ENCODE measurements around the gene DCAF11. TPM values are rescaled to one million over a fixed set of nuclear protein-coding genes. Genes with fewer than 3 reads are reported as not detected.

DCAF11 gene
- 20.4 to 24.2 TPM (median 21.1 TPM) in 5 replicates for total RNA-seq (2022; extraction: Qiagen RNA extraction; ENCODE audit: low read depth)

DNA sequence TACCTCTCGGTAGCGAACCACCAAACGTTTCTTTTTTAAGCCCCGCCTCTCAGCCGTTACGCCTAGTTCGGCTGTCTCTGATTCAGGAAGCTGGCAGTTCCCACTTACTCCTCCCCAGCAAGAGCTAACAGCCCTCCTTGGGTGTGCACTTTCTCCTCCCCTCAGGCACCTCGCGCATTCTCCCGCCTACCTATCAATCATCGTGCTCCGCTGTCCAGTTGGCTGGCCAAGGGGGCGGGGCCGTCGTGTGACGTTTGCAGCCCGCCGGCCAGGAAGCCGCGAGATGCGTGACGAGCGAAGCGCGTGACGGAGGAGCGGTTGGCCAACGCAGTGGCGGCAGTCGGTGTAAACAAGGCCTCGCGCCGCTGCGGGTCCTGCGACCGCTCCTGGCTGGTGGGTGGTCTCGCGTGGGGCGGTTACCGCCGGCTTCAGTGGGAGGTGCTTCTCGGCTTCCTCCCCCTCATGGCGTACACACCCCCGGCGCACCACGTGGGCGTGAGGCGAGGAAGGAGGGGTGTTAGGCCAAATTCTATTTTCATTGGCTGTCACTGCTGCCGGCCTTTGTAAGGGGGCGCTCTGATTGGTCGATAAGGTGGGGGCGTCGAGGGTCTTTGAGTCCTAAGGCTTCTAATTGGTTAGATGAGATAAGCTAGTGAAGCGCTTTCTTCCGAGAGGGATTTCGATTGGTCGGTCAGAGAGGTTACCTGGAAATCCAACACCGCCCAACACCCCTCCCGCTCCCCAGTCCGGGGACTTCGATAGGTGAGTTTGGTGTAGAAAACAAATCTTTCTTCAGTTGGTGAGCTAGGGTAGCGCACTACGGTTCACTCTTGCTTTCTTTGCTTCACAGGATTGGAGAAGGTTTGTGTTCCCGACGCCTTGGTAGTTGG is at the start of gene DCAF11, which contains the start of gene NRL:
DCAF11 (plus strand) TSS at position 246 of the 890 bp plus-strand sequence. CDS start 818 bp downstream, outside the sequence.
NRL (minus strand) TSS at position 418 of the 890 bp plus-strand sequence. CDS start 32,101 bp downstream, outside the sequence.

DNA sequence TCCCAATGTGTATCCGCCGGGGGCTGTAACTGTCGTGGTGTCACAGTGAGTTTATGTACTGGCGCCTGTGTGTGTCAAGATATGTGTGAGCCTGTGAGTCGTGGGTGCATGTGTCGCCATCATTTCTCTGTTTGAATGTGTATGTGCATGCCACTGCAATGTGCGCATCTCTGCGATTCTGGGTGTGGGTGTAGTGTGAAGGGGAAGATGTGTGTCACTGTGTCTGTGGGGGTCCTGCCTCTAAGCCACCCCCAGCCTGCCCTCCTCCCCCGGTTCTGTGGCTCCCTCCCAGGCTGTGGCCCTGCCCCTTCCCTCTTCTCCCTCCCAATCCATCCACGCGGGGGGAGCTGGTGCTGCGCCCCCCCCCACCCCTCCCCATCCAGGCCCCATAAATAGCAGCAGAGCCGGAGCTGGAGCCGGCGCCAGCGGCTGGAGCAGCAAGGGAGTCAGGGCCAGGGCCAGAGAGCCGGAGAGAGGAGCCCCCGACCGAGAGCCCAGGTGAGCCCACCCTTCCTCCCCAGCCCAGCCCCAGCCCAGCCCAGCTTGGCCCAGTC is 43.4 kb upstream of the DCAF11 start, which contains the start of gene CPNE6:
CPNE6 (plus strand) TSS at position 419 of the 554 bp plus-strand sequence. CDS start 1,375 bp downstream, outside the sequence.

DNA sequence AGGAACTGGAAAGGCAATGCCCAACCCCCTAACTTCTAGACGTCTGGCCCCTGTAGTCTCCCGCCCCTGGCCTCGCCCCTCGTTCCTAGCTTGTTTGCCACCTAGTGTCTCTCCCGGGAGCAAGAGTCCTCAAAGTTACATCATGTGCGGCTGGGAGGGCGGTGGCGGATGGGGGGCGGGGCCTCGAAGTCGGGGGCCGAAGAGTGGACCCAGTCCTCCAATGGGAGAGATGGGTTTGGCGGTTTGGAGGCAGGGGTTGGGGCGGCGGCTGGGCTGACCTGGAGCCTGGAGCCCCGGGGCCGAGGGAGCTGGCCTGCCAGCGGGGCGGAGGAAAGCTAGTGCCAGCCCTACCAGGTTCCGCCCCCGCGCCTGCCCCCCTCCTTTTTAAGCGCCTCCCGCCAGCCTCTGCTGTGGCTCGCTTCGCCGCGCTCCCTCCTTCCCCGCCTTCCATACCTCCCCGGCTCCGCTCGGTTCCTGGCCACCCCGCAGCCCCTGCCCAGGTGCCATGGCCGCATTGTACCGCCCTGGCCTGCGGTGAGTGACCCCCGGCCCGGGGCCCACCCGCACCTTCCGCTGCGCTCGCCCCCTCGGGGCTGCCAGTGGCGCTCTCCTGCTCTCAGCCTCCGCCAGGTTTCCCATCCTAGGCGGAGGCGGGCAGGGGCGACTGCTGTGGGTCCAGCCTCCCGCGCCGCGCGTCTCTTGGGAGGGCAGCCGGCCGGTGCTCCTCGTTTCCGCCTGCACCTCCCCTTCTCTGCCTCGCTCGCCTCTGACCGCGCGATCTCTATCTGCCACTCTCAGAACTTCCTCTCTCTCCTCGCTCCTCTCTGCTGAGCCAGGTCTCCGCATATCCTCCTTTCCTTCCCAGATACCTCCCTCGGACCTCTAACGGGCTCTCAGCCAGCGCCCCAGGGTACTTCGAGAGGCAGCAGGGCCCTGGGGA is 20.4 kb upstream of the DCAF11 start, which contains the start of gene PCK2:
PCK2 (plus strand) TSS at position 411 of the 940 bp plus-strand sequence; CDS start at position 506, 95 bp downstream.

DNA sequence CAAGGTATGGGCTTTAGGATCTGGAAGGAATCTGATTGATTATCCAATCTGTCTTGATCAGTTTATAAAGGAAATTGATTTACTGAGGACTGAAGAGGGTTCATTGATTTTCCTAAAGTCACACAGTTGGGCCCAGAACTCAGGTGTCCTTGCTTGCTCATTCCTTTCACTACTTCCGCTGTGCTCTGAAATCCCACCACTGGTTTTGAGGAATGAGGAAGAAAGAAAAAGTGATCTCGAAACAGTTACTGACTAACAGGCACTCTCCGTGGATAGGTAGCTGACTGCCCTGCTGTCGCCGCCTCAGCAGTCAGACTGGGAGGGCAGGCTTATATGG is 15.8 kb downstream of the DCAF11 start, which contains the start of gene FITM1:
FITM1 (plus strand) TSS at position 280 of the 337 bp plus-strand sequence. CDS start 905 bp downstream, outside the sequence.

DNA sequence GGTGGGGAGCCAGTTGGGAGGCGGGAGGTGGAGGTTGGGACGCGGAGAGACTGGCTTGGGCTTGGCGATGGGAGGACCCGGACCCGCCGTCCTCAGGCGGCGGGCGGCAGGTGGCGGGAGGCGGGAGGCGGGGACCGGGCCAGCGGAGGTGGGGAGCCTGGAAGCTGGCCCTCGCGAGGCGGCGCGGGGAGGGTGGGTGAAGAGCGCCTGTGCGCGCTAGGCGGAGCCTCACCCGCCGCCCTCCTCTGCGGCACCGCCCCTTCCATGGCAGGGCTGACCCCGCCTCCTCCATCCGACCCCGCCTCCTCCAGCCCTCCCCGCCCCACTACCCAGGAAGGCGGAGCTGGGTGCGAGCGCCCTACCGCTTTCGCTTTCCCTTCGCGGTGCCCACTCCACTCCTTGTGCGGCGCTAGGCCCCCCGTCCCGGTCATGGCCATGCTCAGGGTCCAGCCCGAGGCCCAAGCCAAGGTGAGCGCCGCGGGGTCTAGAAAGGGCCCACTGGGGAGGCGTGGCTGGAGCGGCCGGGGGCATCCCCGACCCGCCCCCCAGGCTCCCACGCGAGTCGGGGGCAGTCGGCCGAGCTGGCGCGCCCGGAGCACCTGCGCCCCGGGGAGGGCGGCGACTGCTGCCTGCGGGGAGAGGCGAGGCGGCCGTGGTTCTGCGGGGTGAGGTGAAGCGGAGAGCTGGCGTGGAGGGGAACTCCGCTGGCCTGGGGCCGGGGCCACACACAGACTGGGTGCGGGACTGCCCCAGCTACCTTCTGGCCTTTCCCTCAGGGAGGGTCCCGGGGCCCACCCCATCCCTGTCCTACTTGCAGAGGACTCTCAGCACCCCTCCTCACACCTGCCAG is 21.5 kb downstream of the DCAF11 start, which contains the start of gene PSME1:
PSME1 (plus strand) TSS at position 361 of the 850 bp plus-strand sequence; CDS start at position 430, 69 bp downstream.

DNA sequence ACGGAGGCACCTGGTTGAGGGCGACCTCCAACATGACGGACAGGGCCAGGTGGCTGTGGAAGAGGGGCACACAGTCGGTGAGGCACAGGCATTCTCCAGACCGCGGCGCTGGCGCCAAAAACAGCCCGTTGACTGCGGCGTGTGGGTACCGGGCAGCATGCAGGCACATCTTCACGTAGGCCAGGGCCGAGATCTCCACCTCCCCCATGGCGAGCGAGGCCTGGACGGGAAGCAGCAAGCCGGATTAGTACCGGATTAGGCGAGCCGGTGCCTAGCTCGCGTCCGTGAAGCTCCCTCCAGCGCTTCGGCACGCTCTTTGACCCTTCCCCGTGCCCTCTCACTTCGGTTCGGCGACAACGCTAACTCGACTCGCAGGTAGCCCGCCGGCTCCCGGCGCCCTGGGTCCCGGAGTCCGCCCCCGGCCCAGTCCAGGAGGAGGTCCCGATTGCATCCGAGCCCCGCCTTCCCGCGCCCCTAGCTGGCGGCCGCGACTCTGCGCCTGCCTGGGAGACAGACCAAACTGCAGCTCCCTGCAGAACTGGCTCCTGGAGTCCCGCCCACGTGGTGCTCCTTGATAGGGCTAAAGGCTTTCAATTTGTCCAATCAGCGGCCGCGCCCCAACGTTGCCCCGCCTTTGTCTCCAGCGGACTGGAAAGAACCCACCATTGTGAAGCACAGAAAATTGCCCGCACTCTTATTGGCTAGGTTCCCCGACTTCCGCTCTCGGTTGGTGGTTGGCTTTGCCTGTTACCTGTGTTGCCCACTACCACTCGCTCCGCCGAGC is 26.7 kb downstream of the DCAF11 start, which contains the start of gene EMC9:
EMC9 (minus strand) TSS at position 495 of the 784 bp plus-strand sequence; CDS start at position 208, 287 bp downstream.

DNA sequence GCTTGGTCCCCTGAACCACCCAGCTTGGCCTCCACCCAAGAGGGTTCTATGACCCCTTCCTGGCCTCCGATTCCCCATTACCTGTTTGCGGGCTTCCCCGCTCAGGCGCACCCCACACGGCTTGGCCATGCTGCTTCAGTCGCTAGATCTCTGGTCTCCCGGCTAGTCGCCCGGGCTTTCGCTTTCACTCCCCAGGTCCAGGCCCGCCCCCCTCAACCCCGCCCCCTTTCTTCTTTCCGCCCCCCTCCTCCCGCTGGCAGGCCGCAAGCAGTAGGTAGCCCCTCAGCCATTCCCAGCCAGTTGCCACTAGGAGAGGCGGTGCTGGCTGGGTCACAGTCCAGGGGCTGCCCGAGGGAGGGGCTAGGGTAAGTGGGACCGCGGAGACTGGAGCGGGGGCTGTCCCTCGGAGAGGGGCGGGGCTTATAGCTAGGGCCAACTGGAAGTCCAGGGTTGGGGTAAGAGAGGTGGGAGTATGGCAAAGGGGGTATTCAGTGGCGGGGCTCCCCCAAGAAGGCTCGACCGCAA is 31.9 kb downstream of the DCAF11 start, which contains the start of gene PSME2:
PSME2 (minus strand) TSS at position 158 of the 525 bp plus-strand sequence; CDS start at position 129, 29 bp downstream.

DNA sequence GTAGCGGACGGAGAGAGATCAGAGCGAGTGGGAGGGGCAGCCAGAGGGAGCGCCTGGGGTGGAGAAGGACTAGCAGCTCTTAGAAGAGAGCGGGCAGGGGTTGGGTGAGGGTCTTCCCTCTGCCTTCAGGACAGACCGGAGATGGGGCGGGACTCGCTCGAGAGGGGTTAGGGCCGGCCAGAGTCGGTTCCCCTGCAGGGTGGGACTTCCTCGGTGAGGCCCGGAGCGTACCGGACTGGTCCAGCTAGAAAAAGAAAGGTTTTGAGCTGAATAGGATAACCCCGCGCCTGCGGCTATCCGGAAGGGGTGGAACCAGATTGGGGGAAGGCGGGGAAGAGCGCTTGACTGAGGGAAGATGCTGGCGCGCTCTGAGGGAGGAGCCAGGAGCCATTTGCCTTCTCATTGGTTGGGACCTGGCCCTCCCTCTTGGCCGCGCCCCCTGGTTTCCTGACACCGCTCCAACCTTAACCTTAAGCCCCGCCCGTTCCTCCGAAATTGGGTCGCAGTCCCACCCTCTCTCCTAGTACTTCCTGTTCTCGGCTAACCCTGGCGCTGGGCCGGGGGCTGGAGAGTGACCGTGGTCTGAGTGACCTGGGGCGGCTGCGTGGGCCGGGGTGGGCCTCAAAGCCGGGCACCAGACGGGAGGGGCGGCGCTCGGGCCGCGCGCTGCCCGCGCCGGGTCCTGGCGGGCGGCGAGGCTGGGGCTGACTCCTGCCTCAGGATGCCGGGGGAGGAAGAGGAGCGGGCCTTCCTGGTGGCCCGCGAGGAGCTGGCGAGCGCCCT is 32.6 kb downstream of the DCAF11 start, which contains the start of gene RNF31:
RNF31 (plus strand) TSS at position 521 of the 783 bp plus-strand sequence; CDS start at position 722, 201 bp downstream.

DNA sequence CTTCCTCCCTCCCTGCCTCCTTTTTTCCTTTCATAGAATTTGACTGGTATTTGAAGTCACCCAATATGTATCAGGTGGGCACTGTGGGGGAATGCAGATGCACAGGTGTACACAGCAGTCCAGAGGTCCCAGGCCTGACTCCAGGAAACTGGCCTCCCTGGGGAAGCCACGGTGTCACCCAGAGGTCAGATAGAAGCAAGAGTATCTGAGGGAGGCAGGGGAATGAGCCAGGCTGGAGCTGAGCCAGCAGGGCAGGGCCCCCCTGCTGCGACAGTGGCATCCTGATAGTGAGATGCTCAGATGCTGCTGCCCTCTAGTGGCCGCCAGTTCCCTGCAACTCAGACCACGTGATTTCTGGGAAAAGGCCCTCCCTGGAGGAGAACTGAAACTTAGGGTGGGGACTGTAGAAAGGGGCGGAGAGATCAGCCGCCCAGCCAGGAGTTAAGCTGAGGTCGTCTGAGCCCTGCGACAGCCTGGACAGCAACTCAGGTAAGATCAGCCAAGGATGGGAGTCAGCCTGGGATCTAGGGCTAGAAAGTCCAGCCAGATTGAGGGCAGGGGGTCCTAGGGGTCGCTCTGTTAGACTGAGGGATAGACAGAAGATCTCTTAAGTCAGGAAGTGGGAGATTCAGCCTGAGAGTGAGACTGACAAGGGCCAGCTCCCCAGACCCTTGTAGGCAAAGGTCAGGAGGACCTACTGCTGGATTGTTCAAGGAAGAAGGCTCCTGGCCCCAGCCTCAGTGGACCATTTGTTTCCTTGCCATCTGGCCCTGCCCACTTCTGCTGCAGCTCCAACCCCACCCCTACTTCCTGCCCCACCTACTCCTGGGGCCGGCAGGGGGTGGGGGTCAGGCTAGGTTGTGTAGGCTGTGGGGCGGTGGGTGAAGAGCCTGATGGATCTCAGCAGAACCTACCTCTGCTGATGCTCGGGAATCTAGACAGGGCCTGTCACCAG is 46.5 kb downstream of the DCAF11 start, which contains the start of gene IRF9:
IRF9 (plus strand) TSS at position 416 of the 955 bp plus-strand sequence. CDS start 880 bp downstream, outside the sequence.

DNA sequence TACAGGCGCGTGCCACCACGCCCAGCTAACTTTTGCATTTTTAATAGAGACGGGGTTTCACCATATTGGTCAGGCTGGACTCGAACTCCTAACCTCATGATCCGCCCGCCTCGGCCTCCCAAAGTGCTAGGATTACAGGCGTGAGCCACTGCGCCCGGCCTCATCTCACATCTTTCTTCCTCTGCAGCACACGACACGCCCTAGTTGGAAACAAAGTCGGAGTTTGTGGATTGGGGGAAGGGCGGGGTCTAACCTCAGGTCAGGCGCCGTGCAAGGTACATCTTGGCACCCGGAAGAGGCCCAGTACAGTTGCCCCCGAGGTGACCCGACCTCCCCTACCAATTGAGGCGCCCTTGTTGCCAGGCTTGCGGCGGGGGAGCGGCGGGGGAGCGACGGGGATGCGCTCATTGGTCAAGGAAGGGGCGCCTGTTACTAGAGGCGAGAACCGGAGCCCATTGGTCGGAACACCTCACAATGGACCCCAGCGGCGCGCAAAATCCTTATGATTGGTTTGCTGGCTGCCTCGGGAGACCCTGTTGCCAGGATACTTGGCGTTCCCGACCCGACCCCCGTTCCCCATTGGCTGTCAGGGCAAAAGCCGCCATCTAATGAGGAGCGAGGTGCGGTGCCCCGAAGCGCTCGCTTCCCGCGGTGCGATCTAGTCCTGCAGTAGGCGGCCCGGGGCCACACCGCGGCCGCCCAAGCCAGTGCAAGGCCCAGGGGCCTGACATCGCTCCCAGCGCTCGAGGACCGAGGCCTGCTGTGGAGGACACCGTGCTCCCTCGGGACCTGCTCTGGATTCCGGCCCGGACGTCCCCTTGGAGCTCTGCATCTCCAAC is 57.1 kb downstream of the DCAF11 start, which contains the start of gene REC8:
REC8 (plus strand) TSS at position 659 of the 839 bp plus-strand sequence. CDS start 473 bp downstream, outside the sequence.

Other genes with a start within 250 kb of the DCAF11 start
- 43.9 to 47.2 TPM (median 46.1 TPM) in 5 replicates for gene DHRS4, start 161.0 kb upstream of the DCAF11 start, total RNA-seq (2022; extraction: Qiagen RNA extraction; ENCODE audit: low read depth)
- gene DHRS4L2, start 125.8 kb upstream of the DCAF11 start, total RNA-seq (2022; extraction: Qiagen RNA extraction; ENCODE audit: low read depth): 26.6 to 33.9 TPM (median 31.5 TPM) in 5 replicates
- gene CARMIL3, start 62.8 kb upstream of the DCAF11 start, total RNA-seq (2022; extraction: Qiagen RNA extraction; ENCODE audit: low read depth): 0.38 to 0.56 TPM (median 0.45 TPM) in 5 replicates
- not detected in 5 replicates for gene CPNE6, start 43.2 kb upstream of the DCAF11 start, total RNA-seq (2022; extraction: Qiagen RNA extraction; ENCODE audit: low read depth)
- 18.2 to 20.8 TPM (median 19.0 TPM) in 5 replicates for gene PCK2, start 20.5 kb upstream of the DCAF11 start, total RNA-seq (2022; extraction: Qiagen RNA extraction; ENCODE audit: low read depth)
- gene NRL, start 172 bp downstream of the DCAF11 start, total RNA-seq (2022; extraction: Qiagen RNA extraction; ENCODE audit: low read depth): 0.48 to 1.2 TPM (median 1.0 TPM) in 5 replicates
- 0.13 TPM in 1 of 5 replicates, not detected in the others for gene FITM1, start 15.9 kb downstream of the DCAF11 start, total RNA-seq (2022; extraction: Qiagen RNA extraction; ENCODE audit: low read depth)
- 165 to 182 TPM (median 174 TPM) in 5 replicates for gene PSME1, start 21.4 kb downstream of the DCAF11 start, total RNA-seq (2022; extraction: Qiagen RNA extraction; ENCODE audit: low read depth)
- gene EMC9, start 26.8 kb downstream of the DCAF11 start, total RNA-seq (2022; extraction: Qiagen RNA extraction; ENCODE audit: low read depth): 48.8 to 64.4 TPM (median 62.6 TPM) in 5 replicates
- 175 to 204 TPM (median 181 TPM) in 5 replicates for gene PSME2, start 31.8 kb downstream of the DCAF11 start, total RNA-seq (2022; extraction: Qiagen RNA extraction; ENCODE audit: low read depth)
- 21.0 to 29.8 TPM (median 27.3 TPM) in 5 replicates for gene RNF31, start 32.7 kb downstream of the DCAF11 start, total RNA-seq (2022; extraction: Qiagen RNA extraction; ENCODE audit: low read depth)
- gene IRF9, start 46.5 kb downstream of the DCAF11 start, total RNA-seq (2022; extraction: Qiagen RNA extraction; ENCODE audit: low read depth): 17.3 to 22.2 TPM (median 20.2 TPM) in 5 replicates
- gene REC8, start 57.3 kb downstream of the DCAF11 start, total RNA-seq (2022; extraction: Qiagen RNA extraction; ENCODE audit: low read depth): 3.7 to 7.0 TPM (median 4.8 TPM) in 5 replicates
- gene IPO4, start 74.0 kb downstream of the DCAF11 start, total RNA-seq (2022; extraction: Qiagen RNA extraction; ENCODE audit: low read depth): 76.9 to 102 TPM (median 78.5 TPM) in 5 replicates
- 63.8 to 71.3 TPM (median 70.1 TPM) in 5 replicates for gene TM9SF1, start 80.7 kb downstream of the DCAF11 start, total RNA-seq (2022; extraction: Qiagen RNA extraction; ENCODE audit: low read depth)
- gene TSSK4, start 90.9 kb downstream of the DCAF11 start, total RNA-seq (2022; extraction: Qiagen RNA extraction; ENCODE audit: low read depth): not detected in 5 replicates
- gene CHMP4A, start 98.7 kb downstream of the DCAF11 start, total RNA-seq (2022; extraction: Qiagen RNA extraction; ENCODE audit: low read depth): 78.2 to 95.9 TPM (median 81.6 TPM) in 5 replicates
- gene MDP1, start 101.3 kb downstream of the DCAF11 start, total RNA-seq (2022; extraction: Qiagen RNA extraction; ENCODE audit: low read depth): 28.2 to 30.5 TPM (median 28.9 TPM) in 5 replicates
- 443 to 489 TPM (median 464 TPM) in 5 replicates for gene NEDD8, start 117.6 kb downstream of the DCAF11 start, total RNA-seq (2022; extraction: Qiagen RNA extraction; ENCODE audit: low read depth)
- 54.6 to 64.7 TPM (median 59.1 TPM) in 5 replicates for gene GMPR2, start 118.2 kb downstream of the DCAF11 start, total RNA-seq (2022; extraction: Qiagen RNA extraction; ENCODE audit: low read depth)
- gene TINF2, start 127.8 kb downstream of the DCAF11 start, total RNA-seq (2022; extraction: Qiagen RNA extraction; ENCODE audit: low read depth): 33.6 to 39.6 TPM (median 38.4 TPM) in 5 replicates
- gene TGM1, start 148.4 kb downstream of the DCAF11 start, total RNA-seq (2022; extraction: Qiagen RNA extraction; ENCODE audit: low read depth): 0.48 to 1.2 TPM (median 1.2 TPM) in 5 replicates
- 15.9 to 17.8 TPM (median 17.5 TPM) in 5 replicates for gene RABGGTA, start 156.8 kb downstream of the DCAF11 start, total RNA-seq (2022; extraction: Qiagen RNA extraction; ENCODE audit: low read depth)
- 10.3 to 13.4 TPM (median 11.5 TPM) in 5 replicates for gene DHRS1, start 185.0 kb downstream of the DCAF11 start, total RNA-seq (2022; extraction: Qiagen RNA extraction; ENCODE audit: low read depth)
- gene NOP9, start 185.1 kb downstream of the DCAF11 start, total RNA-seq (2022; extraction: Qiagen RNA extraction; ENCODE audit: low read depth): 15.1 to 19.5 TPM (median 18.5 TPM) in 5 replicates
- 0.18 to 0.50 TPM (median 0.32 TPM) in 5 replicates for gene CIDEB, start 193.2 kb downstream of the DCAF11 start, total RNA-seq (2022; extraction: Qiagen RNA extraction; ENCODE audit: low read depth)
- 2.9 to 7.2 TPM (median 3.7 TPM) in 5 replicates for gene LTB4R2, start 195.4 kb downstream of the DCAF11 start, total RNA-seq (2022; extraction: Qiagen RNA extraction; ENCODE audit: low read depth)
- gene LTB4R, start 196.7 kb downstream of the DCAF11 start, total RNA-seq (2022; extraction: Qiagen RNA extraction; ENCODE audit: low read depth): 5.3 to 7.0 TPM (median 6.2 TPM) in 5 replicates
- not detected in 5 replicates for gene ADCY4, start 220.3 kb downstream of the DCAF11 start, total RNA-seq (2022; extraction: Qiagen RNA extraction; ENCODE audit: low read depth)
- not detected in 5 replicates for gene RIPK3, start 225.2 kb downstream of the DCAF11 start, total RNA-seq (2022; extraction: Qiagen RNA extraction; ENCODE audit: low read depth)